NCI-H82 (cell line): Measurements from ENCODE around the gene COL1A2.

ENCODE experiments used
- DNase-seq: peaks from one replicate; lab custom pipeline; 2025; lab: John Stamatoyannopoulos, UW

The COL1A2 gene

DNA sequence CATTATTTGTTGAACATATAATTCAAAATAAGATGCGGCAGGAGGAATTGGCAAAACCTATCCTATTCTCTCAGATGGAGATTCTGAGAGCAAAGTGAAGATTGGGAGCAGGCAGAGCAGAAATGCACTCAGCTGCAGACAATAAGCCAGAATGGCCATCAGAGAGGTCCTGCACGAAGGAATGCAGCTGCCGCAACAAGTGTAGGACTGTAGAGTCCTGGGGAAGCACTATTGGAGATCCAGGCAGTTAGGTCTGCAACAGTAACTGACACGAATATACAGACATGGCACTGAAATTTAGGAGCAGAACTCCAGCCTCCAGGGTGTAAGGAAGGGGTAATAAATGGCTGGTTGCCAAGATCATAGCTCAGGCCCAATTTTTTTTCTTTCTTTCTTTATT lies 10.4 kb upstream of the COL1A2 start:
- no peak for DNase-seq

GRCh38 chr7:94386416-94386815 lies 8.3 kb upstream of the COL1A2 start:
- DNase-seq, result no peak

GRCh38 chr7:94388540-94388939 lies 6.2 kb upstream of the COL1A2 start:
- no peak for DNase-seq

DNA sequence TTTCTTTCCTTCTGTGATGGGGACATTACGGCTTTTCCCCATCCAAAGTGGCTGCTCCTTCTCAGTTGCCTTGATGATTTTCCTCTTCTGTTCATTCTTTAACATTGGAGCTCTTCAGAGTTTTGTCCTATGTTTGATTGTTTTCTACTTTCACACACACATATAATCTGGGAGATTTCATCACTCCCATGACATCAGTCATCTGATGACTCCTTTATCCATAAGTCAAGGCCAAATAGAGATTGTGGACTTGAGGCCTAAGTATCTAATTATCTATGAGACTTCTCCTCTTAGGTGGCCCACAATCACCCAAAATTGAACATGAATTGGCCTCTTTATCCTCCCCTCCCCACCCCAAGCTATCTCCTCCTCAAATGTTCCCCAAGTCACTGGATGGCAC lies 5.3 kb upstream of the COL1A2 start:
- no peak for DNase-seq

DNA sequence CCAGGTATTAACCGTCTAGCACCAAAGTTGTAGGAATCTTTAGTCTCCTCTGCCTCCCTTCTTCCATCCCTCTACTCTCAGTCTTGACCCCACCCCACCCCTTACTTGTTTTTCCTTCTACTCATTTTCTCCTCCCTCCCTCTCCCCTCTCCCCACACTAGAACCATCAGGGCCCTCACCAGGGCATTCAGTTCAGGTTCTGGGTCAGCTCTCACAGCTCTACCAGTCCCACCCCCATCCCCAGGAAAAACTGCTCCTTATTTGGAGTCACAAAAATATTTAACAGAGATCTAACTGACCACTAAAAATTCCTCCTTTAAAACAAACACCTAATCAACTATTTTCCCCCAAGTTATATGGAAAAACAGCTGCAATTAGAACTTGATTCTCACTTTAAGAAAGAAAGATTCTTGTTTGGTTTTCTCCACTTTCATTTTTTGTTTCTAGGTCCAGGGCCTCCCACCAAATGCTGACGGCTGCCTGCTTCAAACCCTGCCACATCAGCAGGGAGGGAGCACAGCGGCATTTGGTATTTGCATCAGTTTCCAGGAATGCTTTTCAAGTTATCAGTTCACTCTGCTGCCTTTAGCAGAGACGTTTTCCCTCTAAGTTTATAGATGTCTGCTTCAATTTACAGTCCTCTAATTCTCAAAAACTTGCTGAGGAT lies 2.8 kb upstream of the COL1A2 start:
- DNase-seq, result no peak

- no peak for DNase-seq
Observed at GRCh38 chr7:94392393-94392786, 2.3 kb upstream of the COL1A2 start.

- no peak for DNase-seq
Observed at GRCh38 chr7:94393246-94394108, 1.2 kb upstream of the COL1A2 start.

DNA sequence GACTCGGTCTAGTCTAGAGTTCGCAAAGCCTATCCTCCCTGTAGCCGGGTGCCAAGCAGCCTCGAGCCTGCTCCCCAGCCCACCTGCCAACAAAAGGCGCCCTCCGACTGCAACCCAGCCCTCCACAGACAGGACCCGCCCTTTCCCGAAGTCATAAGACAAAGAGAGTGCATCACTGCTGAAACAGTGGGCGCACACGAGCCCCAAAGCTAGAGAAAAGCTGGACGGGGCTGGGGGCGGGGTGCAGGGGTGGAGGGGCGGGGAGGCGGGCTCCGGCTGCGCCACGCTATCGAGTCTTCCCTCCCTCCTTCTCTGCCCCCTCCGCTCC lies 622 bp upstream of the COL1A2 start:
- DNase-seq, result no peak

DNA sequence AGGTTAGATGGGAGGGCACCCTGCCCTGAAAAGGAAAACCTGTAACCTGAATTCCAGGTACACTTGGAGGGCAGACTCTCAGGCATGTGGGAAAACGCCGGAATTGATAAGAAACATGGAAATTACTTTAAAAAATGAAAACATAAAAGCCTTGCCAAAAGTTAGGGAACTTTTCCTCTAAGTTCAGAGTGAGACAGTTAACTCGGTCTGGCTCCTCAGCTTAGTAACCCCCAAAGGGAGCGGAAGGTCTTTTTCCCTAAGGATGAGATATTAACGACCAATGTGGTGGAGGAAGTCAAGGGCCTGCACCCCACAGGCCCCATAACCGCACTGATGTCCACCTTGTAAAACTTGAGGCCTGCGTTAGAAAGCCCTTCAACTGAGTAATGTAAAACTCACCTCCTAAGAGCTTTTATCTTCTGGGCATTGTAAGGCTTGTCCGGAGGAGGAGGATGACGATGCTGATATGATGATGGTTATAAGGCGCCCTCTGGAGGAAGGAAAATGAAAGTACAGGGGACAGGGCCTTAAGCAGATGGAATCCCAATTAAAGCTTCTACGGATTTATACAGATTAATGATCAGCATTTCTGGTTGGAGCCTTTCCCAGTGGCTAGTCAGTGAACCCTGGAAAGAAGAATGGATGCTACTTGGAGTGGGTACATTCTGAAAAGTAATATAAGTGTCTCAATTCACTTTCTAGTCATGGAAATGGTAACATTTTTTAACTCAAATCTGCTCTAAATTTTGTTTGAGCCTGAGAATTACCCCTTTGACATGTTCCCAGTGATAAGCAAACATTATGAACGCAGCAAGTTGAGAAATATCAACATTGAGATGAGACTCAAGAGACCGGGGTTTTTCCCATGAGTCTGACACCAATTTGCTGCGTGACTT lies 694 bp downstream of the COL1A2 start:
- peak; percentile 92 for DNase-seq

DNA sequence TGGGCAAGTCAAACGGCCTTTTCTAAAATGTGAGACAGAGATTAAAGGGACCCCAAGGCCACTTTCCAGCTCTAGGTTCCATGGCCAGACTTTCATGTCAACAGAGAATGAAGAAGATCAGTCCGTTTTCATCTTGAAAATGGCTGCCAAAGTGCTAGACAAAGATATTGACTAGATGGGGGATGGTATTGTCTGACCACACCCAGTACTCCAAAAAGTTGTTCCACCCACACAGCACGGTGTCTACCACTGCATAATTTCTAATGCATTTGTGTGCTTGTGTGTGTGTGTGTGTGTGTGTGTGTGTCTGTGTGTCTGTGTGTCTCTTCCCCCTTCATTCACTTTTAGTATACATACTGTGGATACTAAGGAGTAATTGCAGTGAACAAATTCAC lies 1.3 kb downstream of the COL1A2 start:
- DNase-seq, result no peak

- no peak for DNase-seq
Observed at GRCh38 chr7:94396596-94396995, 1.9 kb downstream of the COL1A2 start.

DNA sequence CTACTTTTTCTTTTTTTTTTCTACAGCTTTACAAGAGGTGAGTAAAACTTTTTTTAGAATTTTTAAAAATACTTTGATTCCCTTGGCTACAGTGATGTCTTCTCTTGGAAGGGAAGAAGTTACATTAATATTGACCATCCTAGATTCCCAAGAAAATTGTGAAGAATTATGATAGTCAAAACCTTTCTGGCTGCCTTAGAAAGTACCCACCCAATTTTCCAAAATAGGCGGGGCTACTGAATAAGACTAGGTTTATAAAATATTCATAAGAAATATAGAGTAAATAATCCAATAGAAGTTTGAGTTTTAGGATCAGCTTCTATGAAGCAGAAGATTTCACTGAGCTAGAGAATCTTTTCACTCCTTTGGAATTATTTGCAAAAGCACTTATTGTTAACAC lies 3.0 kb downstream of the COL1A2 start:
- no peak for DNase-seq

- no peak for DNase-seq
Observed at GRCh38 chr7:94398841-94399240, 4.1 kb downstream of the COL1A2 start.

DNA sequence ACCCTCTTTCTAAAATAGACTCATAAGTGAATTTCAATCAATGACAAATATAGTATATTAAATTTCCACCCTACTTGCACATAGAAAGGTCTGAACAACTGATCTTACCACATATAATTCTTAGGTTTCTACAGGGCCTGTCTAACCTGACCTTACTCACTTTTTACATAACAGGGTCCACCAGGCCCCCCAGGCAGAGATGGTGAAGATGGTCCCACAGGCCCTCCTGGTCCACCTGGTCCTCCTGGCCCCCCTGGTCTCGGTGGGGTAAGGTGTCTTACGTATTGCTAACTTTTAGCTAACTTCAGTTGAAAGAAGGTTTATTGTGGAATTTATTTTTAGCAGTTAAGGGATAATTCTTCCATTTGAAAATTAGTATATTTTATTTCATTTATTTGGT lies 5.3 kb downstream of the COL1A2 start:
- DNase-seq, result no peak

DNA sequence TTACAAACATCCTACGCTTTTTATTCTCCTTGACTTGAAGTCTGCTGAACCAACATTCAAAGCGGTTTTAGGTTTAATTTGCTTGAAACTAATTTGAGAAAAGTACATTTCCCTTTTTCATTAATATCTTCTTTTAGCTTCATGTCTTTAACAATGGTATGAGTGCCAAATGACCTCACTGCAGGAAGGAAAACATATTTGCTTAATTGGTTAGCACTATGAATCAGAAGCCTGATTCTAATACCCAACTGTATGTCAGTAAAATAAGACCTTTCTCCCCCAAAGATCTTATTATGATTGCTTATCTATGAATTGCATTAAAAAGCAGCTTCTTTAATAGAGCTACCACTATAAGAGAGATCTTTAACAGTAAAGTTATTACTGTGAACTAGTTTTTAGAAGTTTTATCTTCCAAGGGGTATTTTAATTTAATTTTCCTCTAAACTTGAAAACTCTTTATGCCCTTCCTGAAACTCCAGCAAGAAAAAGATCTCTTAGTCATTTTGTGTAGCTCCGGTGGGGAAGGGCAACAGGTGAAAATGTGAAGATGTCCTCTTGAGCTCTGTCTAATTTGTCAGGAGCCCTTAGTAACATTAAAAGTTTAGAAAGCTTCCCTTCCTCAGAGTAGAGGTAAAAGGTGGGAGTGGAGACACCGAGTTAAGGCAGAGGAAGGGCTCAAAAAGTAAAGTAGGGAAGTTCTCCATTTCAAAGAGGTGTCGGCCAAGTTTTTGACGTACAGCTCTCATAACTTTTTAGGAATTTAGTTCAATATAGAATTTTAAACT lies 6.1 kb downstream of the COL1A2 start:
- no peak for DNase-seq

DNA sequence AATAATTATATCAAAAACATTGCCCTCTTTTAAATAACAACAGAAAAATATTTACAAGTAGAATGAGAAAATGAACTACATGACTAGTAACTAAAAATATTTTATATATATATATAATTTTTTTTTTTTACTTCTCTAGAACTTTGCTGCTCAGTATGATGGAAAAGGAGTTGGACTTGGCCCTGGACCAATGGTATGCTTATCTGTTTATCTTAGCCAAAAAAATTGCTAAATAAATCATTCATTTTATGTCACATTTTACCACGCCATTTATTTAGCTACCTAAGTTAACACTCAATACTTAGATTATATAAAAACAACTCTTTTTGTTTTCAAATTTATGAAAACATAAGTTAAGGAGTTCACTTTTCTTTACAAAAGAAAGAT lies 6.7 kb downstream of the COL1A2 start:
- DNase-seq, result no peak

DNA sequence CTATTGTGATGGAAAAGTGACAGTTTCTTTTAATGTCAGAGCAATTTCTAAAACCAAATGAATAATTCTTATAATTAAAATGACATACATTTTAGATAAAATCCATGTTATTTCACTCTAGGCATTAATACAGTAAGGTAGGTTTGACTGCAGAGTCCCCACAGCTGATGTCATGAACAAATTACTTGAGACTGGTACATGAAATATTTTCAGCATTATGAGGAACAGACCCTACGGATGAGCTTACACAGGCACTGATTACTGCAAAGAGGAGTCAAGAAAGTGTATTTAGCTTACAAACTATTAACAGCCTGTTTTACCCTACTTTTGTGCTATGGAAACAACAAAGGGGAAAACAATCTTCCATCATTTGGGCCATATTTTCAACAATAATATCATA lies 8.9 kb downstream of the COL1A2 start:
- no peak for DNase-seq

GRCh38 chr7:94405506-94405905 lies 10.8 kb downstream of the COL1A2 start:
- no peak for DNase-seq

- no peak for DNase-seq
Observed at GRCh38 chr7:94406696-94407095, 12.0 kb downstream of the COL1A2 start.

DNA sequence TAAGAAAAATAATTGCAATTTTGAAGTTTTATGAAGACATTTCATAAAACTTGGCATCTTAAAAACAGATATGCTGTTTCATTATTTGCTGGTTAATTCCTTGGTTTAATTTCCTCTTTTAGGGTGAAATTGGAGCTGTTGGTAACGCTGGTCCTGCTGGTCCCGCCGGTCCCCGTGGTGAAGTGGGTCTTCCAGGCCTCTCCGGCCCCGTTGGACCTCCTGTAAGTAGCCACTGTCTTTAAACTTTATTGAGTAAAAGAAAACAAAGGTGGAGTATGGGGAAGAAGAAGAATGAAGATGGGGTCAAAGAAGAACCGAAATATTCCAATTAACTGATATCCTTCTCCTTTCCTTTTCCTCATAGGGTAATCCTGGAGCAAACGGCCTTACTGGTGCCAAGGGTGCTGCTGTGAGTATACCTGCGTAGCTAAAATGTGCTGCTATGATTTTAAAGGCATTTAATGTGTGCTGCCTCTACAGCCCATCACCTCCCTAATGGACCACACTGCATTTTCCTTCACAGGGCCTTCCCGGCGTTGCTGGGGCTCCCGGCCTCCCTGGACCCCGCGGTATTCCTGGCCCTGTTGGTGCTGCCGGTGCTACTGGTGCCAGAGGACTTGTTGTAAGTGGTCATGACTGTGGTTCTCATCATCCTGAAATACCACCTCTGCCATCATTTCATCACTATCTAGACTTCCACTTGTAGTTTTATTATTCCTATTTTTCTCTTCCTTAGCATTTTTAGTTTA lies 14.7 kb downstream of the COL1A2 start:
- DNase-seq, result no peak
